PC-9 (cell line): ENCODE data around the gene PRUNE2.

ENCODE experiments used
- EZH2 ChIP-seq: fragments of 200-600 bp; sonication (generic); IDR thresholded peaks from 2 replicates; pipeline ENCODE4 v1.8.0; 2017; ENCODE audit warnings: antibody characterized with exemption, low read depth
- TF ChIP-seq, protein P1 (sequence below): fragments of 200-600 bp; sonication (generic); conservative IDR thresholded peaks from 2 replicates; pipeline ENCODE4 v1.6.1; 2017; ENCODE audit warnings: mixed run types, antibody characterized with exemption, mild to moderate bottlenecking, moderate library complexity

- TF ChIP-seq, protein P1, sequence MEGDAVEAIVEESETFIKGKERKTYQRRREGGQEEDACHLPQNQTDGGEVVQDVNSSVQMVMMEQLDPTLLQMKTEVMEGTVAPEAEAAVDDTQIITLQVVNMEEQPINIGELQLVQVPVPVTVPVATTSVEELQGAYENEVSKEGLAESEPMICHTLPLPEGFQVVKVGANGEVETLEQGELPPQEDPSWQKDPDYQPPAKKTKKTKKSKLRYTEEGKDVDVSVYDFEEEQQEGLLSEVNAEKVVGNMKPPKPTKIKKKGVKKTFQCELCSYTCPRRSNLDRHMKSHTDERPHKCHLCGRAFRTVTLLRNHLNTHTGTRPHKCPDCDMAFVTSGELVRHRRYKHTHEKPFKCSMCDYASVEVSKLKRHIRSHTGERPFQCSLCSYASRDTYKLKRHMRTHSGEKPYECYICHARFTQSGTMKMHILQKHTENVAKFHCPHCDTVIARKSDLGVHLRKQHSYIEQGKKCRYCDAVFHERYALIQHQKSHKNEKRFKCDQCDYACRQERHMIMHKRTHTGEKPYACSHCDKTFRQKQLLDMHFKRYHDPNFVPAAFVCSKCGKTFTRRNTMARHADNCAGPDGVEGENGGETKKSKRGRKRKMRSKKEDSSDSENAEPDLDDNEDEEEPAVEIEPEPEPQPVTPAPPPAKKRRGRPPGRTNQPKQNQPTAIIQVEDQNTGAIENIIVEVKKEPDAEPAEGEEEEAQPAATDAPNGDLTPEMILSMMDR = no peak
- no peak for TF ChIP-seq EZH2
These were observed 287.2 kb downstream of the PRUNE2 start for GRCh38 chr9:76618762-76619161.
